Karpas-422 (cell line): Measurements from ENCODE around the gene MYOG. TPM values are rescaled to one million over a fixed set of nuclear protein-coding genes. Genes with fewer than 3 reads are reported as not detected.
A peak's percentile ranks its signal among the peaks of the same experiment; 100 is the strongest.

Source experiments
- DNase-seq: peaks from one replicate; pipeline ENCODE4 v3.0.0-alpha.2; 2015
- H2AFZ ChIP-seq: fragments of 200-600 bp; sonication (generic); 2 replicates; pipeline ENCODE4 v1.6.1; 2014; ENCODE audit warnings: antibody characterized with exemption, low read length, mixed read lengths
- H3K27ac ChIP-seq: fragments of 200-600 bp; sonication (generic); 2 replicates; pipeline ENCODE4 v1.5.1; 2014; ENCODE audit warnings: mild to moderate bottlenecking, low read length, moderate library complexity
- H3K27me3 ChIP-seq: fragments of 200-600 bp; sonication (generic); 2 replicates; pipeline ENCODE4 v1.6.1; 2014; ENCODE audit warnings: low read length, mixed read lengths
- H3K36me3 ChIP-seq: fragments of 200-600 bp; sonication (generic); 2 replicates; pipeline ENCODE4 v1.6.1; 2014; ENCODE audit warnings: low read length, mixed read lengths; ENCODE audit not compliant: insufficient read depth
- H3K4me1 ChIP-seq: fragments of 200-600 bp; sonication (generic); 2 replicates; pipeline ENCODE4 v1.6.1; 2014; ENCODE audit warnings: mild to moderate bottlenecking, low read length, mixed read lengths
- H3K4me2 ChIP-seq: fragments of 200-600 bp; sonication (generic); 2 replicates; pipeline ENCODE4 v1.6.1; 2014; ENCODE audit warnings: low read length, low read depth, mild to moderate bottlenecking; ENCODE audit not compliant: poor library complexity, severe bottlenecking
- H3K4me3 ChIP-seq: fragments of 200-600 bp; sonication (generic); 2 replicates; pipeline ENCODE4 v1.5.1; 2014; ENCODE audit warnings: mild to moderate bottlenecking, antibody characterized with exemption, low read length, mixed read lengths
- H3K79me2 ChIP-seq: fragments of 200-600 bp; sonication (generic); 2 replicates; pipeline ENCODE4 v1.6.1; 2014; ENCODE audit warnings: mild to moderate bottlenecking, low read length, mixed read lengths
- H3K9ac ChIP-seq: fragments of 200-600 bp; sonication (generic); 2 replicates; pipeline ENCODE4 v1.6.0; 2014; ENCODE audit warnings: low read length
- H3K9me2 ChIP-seq: fragments of 200-600 bp; sonication (generic), shearing (Covaris generic); replicated peaks from 2 replicates; pipeline ENCODE4 v1.6.0; 2014; ENCODE audit warnings: mild to moderate bottlenecking, low read length, moderate library complexity; ENCODE audit not compliant: insufficient read depth
- H3K9me3 ChIP-seq: fragments of 300-700, 200-600 bp; sonication (generic); 2 replicates; pipeline ENCODE4 v1.6.1; 2014; ENCODE audit warnings: low read length, mixed read lengths
- H4K20me1 ChIP-seq: fragments of 200-600 bp; sonication (generic); 2 replicates; pipeline ENCODE4 v1.6.1; 2014; ENCODE audit warnings: mild to moderate bottlenecking, antibody characterized with exemption, low read length, low read depth; ENCODE audit not compliant: insufficient read depth
- total RNA-seq: library from RNA; depleted of rRNA; stranded (reverse); fragments of >200 nt; shearing (Covaris generic); gene quantifications from 2 replicates; pipeline ENCODE4 v1.2.3, GENCODE V29; 2014; ENCODE audit warnings: low replicate concordance

The MYOG gene
- total RNA-seq, 1 experiment from 2014 or later: not detected

- DNase-seq: no peak
- Histone ChIP-seq H3K79me2 (no peaks in the 10 kb centered on the region), H3K4me2 (no peak within 1 kb of the TSS), H3K4me3 (no peak within 1 kb of the TSS), H2AFZ (no peak within 1 kb of the TSS), H3K9ac (no peak within 1 kb of the TSS), H3K27ac (no peak within 1 kb of the TSS), H3K27me3 (no peaks in the 10 kb centered on the region), H3K4me1 (no peaks in the 10 kb centered on the region), H4K20me1 (no peaks in the 10 kb centered on the region), H3K9me3 (no peaks in the 10 kb centered on the region), H3K9me2 (no peaks in the 10 kb centered on the region), H3K36me3 (no peaks in the 10 kb centered on the region)
These were observed 42.0 kb upstream of the MYOG start, which contains the start of gene ADORA1 for GRCh38 chr1:203127666-203128430. Gene ADORA1, plus strand, starts transcription at chr1:203127726. Its CDS starts 1,116 bp downstream, at chr1:203128842.

DNA sequence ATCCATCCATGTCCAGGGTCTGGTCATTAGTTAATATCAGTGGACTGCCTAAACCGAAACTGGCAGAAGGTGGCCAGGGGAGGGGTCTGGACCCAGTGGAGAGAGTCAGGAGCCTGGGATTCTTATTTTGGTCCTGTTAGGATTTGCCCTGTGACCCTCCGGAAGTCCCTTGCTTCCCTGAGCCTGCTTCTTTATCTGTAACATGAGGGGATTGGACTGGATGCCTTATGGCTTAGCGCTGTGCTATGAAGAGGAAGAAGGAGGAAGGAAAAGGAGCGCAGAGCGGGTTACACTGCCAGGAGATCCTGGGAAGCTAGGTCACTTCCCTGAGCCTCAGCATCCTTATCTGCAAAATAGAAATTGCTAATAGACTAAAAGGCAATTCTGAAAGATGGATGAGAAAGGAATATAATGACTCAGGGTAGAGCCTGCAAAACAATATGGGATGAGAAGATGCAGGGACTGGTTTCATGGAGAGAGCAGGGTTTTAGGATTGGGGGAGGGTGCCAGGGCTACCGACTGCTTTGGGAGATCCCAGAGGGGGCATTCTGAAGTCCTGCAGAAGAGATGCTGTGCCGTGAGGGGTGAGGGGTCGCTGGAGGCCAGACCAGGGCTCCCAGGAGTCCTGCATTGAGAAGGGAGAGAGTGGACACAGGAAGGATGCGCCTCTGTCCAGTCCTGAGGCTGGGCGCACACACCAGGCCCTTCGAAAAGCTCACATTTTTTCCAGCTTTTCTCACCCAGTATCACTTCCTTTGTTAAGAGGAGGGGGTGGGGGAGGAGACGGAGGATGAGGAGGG, 41.3 kb upstream of the MYOG start:
- no peak overlapping the region for H3K4me3 ChIP-seq
- no peaks in the 10 kb centered on the region for H3K27me3 ChIP-seq
- no peaks in the 10 kb centered on the region for H4K20me1 ChIP-seq
- no peak overlapping the region for H3K9ac ChIP-seq
- no peak for DNase-seq
- H3K79me2 ChIP-seq: no peaks in the 10 kb centered on the region
- H3K4me1 ChIP-seq: no peaks in the 10 kb centered on the region
- no peaks in the 10 kb centered on the region for H3K9me3 ChIP-seq
- H3K9me2 ChIP-seq: no peaks in the 10 kb centered on the region
- no peak overlapping the region for H2AFZ ChIP-seq
- H3K27ac ChIP-seq: no peak overlapping the region
- H3K36me3 ChIP-seq: no peaks in the 10 kb centered on the region
- H3K4me2 ChIP-seq: no peak overlapping the region

DNA sequence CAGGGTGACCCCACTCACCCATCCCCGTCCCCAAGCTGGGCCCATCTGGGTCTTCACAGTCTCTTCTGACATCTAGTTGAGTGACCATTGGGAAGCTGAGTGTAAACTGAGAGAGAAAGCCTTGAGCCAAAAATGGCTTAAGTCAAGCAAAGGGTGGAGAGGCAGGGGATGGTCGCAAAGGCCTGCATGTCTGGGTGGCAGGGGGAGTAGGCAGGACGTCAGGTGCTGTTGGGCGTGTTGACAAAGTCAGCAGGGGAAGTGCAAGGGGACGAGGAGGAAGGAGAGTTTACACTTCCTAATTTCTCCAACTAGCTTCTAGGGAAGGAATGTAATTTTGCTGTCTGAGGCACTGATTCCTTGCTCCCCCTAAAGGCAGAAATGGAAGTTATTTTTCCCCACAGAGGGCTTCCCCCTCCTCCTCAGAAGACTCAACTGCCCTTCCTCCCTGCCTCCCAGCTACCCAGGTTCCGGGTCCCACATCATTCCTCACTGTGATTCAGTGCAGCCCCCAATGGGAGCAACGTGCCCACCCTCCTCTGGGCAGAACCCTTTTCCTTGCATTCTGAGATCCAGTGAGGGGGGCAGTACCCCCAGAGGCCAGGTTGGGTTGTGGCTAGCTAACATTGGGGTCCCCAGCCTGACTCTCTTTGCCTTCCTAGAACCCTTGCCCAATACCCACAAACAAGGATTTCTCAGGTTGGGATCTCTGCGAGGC, 40.5 kb upstream of the MYOG start:
- no peak overlapping the region for H3K4me3 ChIP-seq
- no peaks in the 10 kb centered on the region for H3K9me2 ChIP-seq
- no peaks in the 10 kb centered on the region for H4K20me1 ChIP-seq
- no peaks in the 10 kb centered on the region for H3K79me2 ChIP-seq
- peak; percentile 54 for DNase-seq
- no peaks in the 10 kb centered on the region for H3K9me3 ChIP-seq
- no peak overlapping the region for H3K4me2 ChIP-seq
- H3K9ac ChIP-seq: no peak overlapping the region
- no peaks in the 10 kb centered on the region for H3K4me1 ChIP-seq
- no peak overlapping the region for H2AFZ ChIP-seq
- no peak overlapping the region for H3K27ac ChIP-seq
- no peaks in the 10 kb centered on the region for H3K36me3 ChIP-seq
- no peaks in the 10 kb centered on the region for H3K27me3 ChIP-seq

DNA sequence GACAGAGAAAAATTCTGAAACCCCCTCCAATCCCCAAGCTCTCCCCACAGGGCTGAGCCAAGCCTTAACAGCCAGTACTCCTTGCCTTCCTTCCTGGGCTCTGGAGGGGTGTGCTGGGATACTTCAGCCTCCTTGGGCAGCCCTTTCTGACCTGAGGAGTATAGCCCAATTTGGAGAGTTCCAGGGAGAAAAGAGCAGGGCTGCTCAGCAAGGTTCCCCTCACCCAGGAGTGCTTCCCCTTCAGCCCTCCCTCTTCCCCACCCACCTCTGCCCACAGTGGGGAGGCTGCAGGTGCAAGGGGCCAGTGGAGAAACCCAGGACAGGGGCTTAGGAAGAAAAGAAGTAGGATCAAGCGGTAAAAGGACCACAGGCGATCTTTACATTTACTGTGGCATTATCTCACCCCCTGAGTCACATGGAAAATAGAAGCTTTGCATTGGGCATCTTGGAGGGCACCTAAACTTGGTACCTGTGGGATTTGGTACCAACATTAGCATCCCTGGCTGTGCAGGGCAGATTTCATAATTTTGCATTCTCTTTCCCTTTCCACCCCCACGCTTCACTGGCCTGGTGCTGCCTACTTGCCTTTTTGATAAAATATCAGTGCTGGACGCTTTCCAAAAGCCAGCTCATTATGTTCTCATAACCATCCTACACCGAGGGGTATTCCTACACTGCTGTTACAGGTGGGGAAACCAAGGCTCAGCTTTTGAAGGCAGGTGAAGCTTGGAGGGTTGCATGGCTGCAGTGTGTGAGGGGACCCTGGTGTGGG, 38.9 kb upstream of the MYOG start:
- no peak overlapping the region for H3K4me3 ChIP-seq
- DNase-seq: no peak
- H4K20me1 ChIP-seq: no peaks in the 10 kb centered on the region
- no peaks in the 10 kb centered on the region for H3K4me1 ChIP-seq
- no peaks in the 10 kb centered on the region for H3K79me2 ChIP-seq
- H3K9ac ChIP-seq: no peak overlapping the region
- no peak overlapping the region for H3K27ac ChIP-seq
- no peaks in the 10 kb centered on the region for H3K9me3 ChIP-seq
- H3K4me2 ChIP-seq: no peak overlapping the region
- H3K27me3 ChIP-seq: no peaks in the 10 kb centered on the region
- no peaks in the 10 kb centered on the region for H3K36me3 ChIP-seq
- no peaks in the 10 kb centered on the region for H3K9me2 ChIP-seq
- H2AFZ ChIP-seq: no peak overlapping the region

GRCh38 chr1:203124011-203124410, 38.2 kb upstream of the MYOG start:
- Histone ChIP-seq H3K27me3 (no peaks in the 10 kb centered on the region), H3K4me2 (no peak overlapping the region), H3K4me3 (no peak overlapping the region), H2AFZ (no peak overlapping the region), H3K9me2 (no peaks in the 10 kb centered on the region), H3K79me2 (no peaks in the 10 kb centered on the region), H4K20me1 (no peaks in the 10 kb centered on the region), H3K4me1 (no peaks in the 10 kb centered on the region), H3K9ac (no peak overlapping the region), H3K36me3 (no peaks in the 10 kb centered on the region), H3K27ac (no peak overlapping the region), H3K9me3 (no peaks in the 10 kb centered on the region)
- no peak for DNase-seq

DNA sequence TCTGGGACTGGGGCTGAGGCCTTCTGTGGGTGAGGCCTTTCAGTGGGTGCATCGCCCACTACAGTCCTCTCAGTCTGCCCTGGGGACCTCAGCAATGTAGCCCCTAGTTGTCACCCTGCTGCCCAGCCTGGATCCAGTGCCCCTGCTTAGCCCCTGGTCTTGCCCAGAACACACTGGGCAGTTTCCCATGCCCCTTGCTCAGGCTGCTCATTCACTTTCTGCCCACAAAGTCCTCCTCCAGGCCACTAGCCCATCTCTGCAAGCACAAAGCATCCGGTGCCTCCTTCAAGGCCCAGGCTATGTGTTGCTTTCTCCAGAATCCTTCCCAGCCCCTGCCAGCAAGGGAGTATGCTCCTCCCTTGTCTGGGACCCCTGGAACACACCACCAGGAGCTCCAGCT, 36.3 kb upstream of the MYOG start:
- H4K20me1 ChIP-seq: no peaks in the 10 kb centered on the region
- H3K9me2 ChIP-seq: no peaks in the 10 kb centered on the region
- no peaks in the 10 kb centered on the region for H3K9me3 ChIP-seq
- no peak overlapping the region for H3K9ac ChIP-seq
- no peak overlapping the region for H3K27ac ChIP-seq
- no peak overlapping the region for H3K4me3 ChIP-seq
- DNase-seq: no peak
- H3K27me3 ChIP-seq: no peaks in the 10 kb centered on the region
- H2AFZ ChIP-seq: no peak overlapping the region
- H3K4me1 ChIP-seq: no peaks in the 10 kb centered on the region
- no peaks in the 10 kb centered on the region for H3K36me3 ChIP-seq
- no peak overlapping the region for H3K4me2 ChIP-seq
- no peaks in the 10 kb centered on the region for H3K79me2 ChIP-seq

- Histone ChIP-seq H3K27ac (no peak overlapping the region), H4K20me1 (no peaks in the 10 kb centered on the region), H3K4me3 (no peak overlapping the region), H3K4me1 (peaks cover 1% of the 10 kb centered on the region), H3K79me2 (no peaks in the 10 kb centered on the region), H3K27me3 (no peaks in the 10 kb centered on the region), H3K9ac (no peak overlapping the region), H3K4me2 (no peak overlapping the region), H2AFZ (no peak overlapping the region), H3K9me2 (no peaks in the 10 kb centered on the region), H3K36me3 (no peaks in the 10 kb centered on the region), H3K9me3 (no peaks in the 10 kb centered on the region)
- no peak for DNase-seq
These were observed 35.6 kb upstream of the MYOG start for GRCh38 chr1:203121186-203122015.
